GM23338 (cell line): Measurements from ENCODE around the gene LTA4H. TPM values are rescaled to one million over a fixed set of nuclear protein-coding genes. Genes with fewer than 3 reads are reported as not detected.

Experiments used
- ATAC-seq: fragments of 200-7000 bp; cut with Tn5 transposase; 3 replicates; pipeline ENCODE4 v1.9.1; 2020
- DNase-seq: peaks from one replicate; pipeline ENCODE4 v3.0.0-alpha.2; 2015; ENCODE audit warnings: low spot score
- H2AFZ ChIP-seq: fragments of 200-600 bp; sonication (generic); 2 replicates; pipeline ENCODE4 v1.8.0; 2016; ENCODE audit warnings: antibody characterized with exemption, mild to moderate bottlenecking, moderate library complexity
- H3F3A ChIP-seq: fragments of 200-600 bp; sonication (generic); replicated peaks from 2 replicates; pipeline ENCODE4 v1.8.0; 2017; ENCODE audit warnings: antibody characterized with exemption, mixed run types, low read depth
- H3K27ac ChIP-seq: fragments of 200-600 bp; sonication (generic); 2 replicates; pipeline ENCODE4 v1.6.1; 2016; ENCODE audit warnings: low read depth
- H3K27me3 ChIP-seq: fragments of 200-600 bp; sonication (generic); 2 replicates; pipeline ENCODE4 v1.8.0; 2016; ENCODE audit warnings: mild to moderate bottlenecking, mixed run types, moderate library complexity; ENCODE audit not compliant: insufficient read depth
- H3K36me3 ChIP-seq: fragments of 200-600 bp; sonication (generic); 2 replicates; pipeline ENCODE4 v1.8.0; 2016; ENCODE audit warnings: mild to moderate bottlenecking; ENCODE audit not compliant: insufficient read depth
- H3K4me1 ChIP-seq: fragments of 200-600 bp; sonication (generic); 2 replicates; pipeline ENCODE4 v1.8.0; 2016; ENCODE audit warnings: mild to moderate bottlenecking, moderate library complexity; ENCODE audit not compliant: insufficient read depth
- H3K4me2 ChIP-seq: fragments of 200-600 bp; sonication (generic); 2 replicates; pipeline ENCODE4 v1.7.1; 2017; ENCODE audit warnings: mixed run types
- H3K4me3 ChIP-seq: fragments of 200-600 bp; sonication (generic); 2 replicates; pipeline ENCODE4 v1.6.1; 2016; ENCODE audit warnings: mixed run types
- H3K79me2 ChIP-seq: fragments of 200-600 bp; sonication (generic); replicated peaks from 2 replicates; pipeline ENCODE4 v1.8.0; 2017; ENCODE audit warnings: mild to moderate bottlenecking; ENCODE audit not compliant: insufficient read depth
- H3K9me2 ChIP-seq: fragments of 200-600 bp; sonication (generic); 2 replicates; pipeline ENCODE4 v1.8.0; 2017; ENCODE audit not compliant: insufficient read depth
- H4K20me1 ChIP-seq: fragments of 200-600 bp; sonication (generic); replicated peaks from 2 replicates; pipeline ENCODE4 v1.8.0; 2017; ENCODE audit warnings: mild to moderate bottlenecking; ENCODE audit not compliant: insufficient read depth
- H3K27ac Mint-ChIP-seq: 2 replicates; pipeline ENCODE4 v1.8.0; 2020; ENCODE audit warnings: inconsistent platforms, mild to moderate bottlenecking, moderate library complexity, mixed read lengths
- H3K27me3 Mint-ChIP-seq: 3 replicates; pipeline ENCODE4 v1.8.0; 2022; ENCODE audit warnings: low read depth, mild to moderate bottlenecking, moderate library complexity, mixed read lengths, inconsistent platforms; ENCODE audit not compliant: insufficient read depth, poor library complexity
- H3K36me3 Mint-ChIP-seq: 3 replicates; pipeline ENCODE4 v1.8.0; 2021; ENCODE audit warnings: low read depth, mild to moderate bottlenecking, inconsistent platforms, moderate library complexity, mixed read lengths
- H3K4me1 Mint-ChIP-seq: 3 replicates; pipeline ENCODE4 v1.8.0; 2020; ENCODE audit warnings: mild to moderate bottlenecking, inconsistent platforms, mixed read lengths
- H3K4me3 Mint-ChIP-seq: 3 replicates; pipeline ENCODE4 v1.8.0; 2021; ENCODE audit warnings: moderate library complexity, mild to moderate bottlenecking, inconsistent platforms, mixed read lengths
- H3K9me3 Mint-ChIP-seq: 3 replicates; pipeline ENCODE4 v1.8.0; 2020; ENCODE audit warnings: moderate library complexity, mild to moderate bottlenecking, inconsistent platforms, mixed read lengths
- CTCF ChIP-seq, 2 experiments: fragments of 200-600 bp in 1 of 2; sonication (generic) in 1 of 2; conservative IDR thresholded peaks; 2 replicates each; pipeline versions ENCODE4 v1.5.1 to v1.6.1; 2016 to 2017; ENCODE audit warnings: antibody characterized with exemption in 2 of 2, low read depth in 2 of 2, mild to moderate bottlenecking in 2 of 2, moderate library complexity in 1 of 2
- ETS1 ChIP-seq: IDR thresholded peaks from 2 replicates; pipeline ENCODE4 v1.6.1; 2016; ENCODE audit warnings: antibody characterized with exemption
- EZH2 ChIP-seq: fragments of 200-600 bp; sonication (generic); IDR thresholded peaks from one replicate; pipeline ENCODE4 v1.8.0; 2017; ENCODE audit warnings: antibody characterized with exemption, mild to moderate bottlenecking, low read depth; ENCODE audit not compliant: unreplicated experiment
- JUNB ChIP-seq: IDR thresholded peaks from one replicate; pipeline ENCODE4 v1.6.1; 2016; ENCODE audit warnings: antibody characterized with exemption; ENCODE audit not compliant: unreplicated experiment
- POLR2AphosphoS5 ChIP-seq: IDR thresholded peaks from 2 replicates; pipeline ENCODE4 v1.6.1; 2016; ENCODE audit warnings: antibody characterized with exemption, low read depth
- REST ChIP-seq: IDR thresholded peaks from one replicate; pipeline ENCODE4 v1.6.1; 2018; ENCODE audit warnings: antibody characterized with exemption; ENCODE audit not compliant: unreplicated experiment
- ZNF331 ChIP-seq: fragments of 250-450 bp; sonication (Bioruptor Pico); IDR thresholded peaks from 2 replicates; pipeline ENCODE4 v1.5.0; 2020; ENCODE audit warnings: low read depth, mild to moderate bottlenecking, moderate library complexity
- polyA plus RNA-seq: library from polyadenylated mRNA; unstranded; fragments of >200 nt; fragmentation: Nextera tagmentation; extraction: Ambion mirVana; gene quantifications from 2 replicates; pipeline ENCODE4 v1.2.1, GENCODE V29; 2016
- total RNA-seq: library from RNA; depleted of rRNA; stranded (reverse); fragments of >200 nt; shearing (Covaris generic); gene quantifications from 2 replicates; pipeline ENCODE4 v1.2.3, GENCODE V29; 2014

The LTA4H gene
- total and polyA plus RNA-seq, 2 experiments from 2014 or later, result 84.4 to 189 TPM

GRCh38 chr12:95960241-95960640 is 75.1 kb downstream of the LTA4H start (continued):
- TF ChIP-seq ETS1, result no peak
- TF ChIP-seq JUNB, result no peak
- TF ChIP-seq ZNF331 (CRISPR knock-in tag), result no peak

- no peak overlapping the region for H3K4me3 ChIP-seq
- H3K27me3 Mint-ChIP-seq, result peaks cover 7% of the 10 kb centered on the region
- H3K79me2 ChIP-seq, result no peaks in the 10 kb centered on the region
- H2AFZ ChIP-seq, result no peak overlapping the region
- DNase-seq, result peak; percentile 63
- H3K4me1 Mint-ChIP-seq, result peaks cover 15% of the 10 kb centered on the region; the same call in 2 of the 3 replicates
- no peaks in the 10 kb centered on the region for H3F3A ChIP-seq
- TF ChIP-seq REST, result no peak
- no peak for TF ChIP-seq POLR2AphosphoS5
- TF ChIP-seq CTCF (conservative IDR thresholded peaks at IDR 0.05; ENCODE audit: low read depth in 2 of 2), result peak; percentile 51 to 66
- no peak for TF ChIP-seq EZH2
- H3K36me3 Mint-ChIP-seq, result no peaks in the 10 kb centered on the region
- H3K4me2 ChIP-seq, result no peak overlapping the region
- no peaks in the 10 kb centered on the region for H3K27me3 ChIP-seq
- peaks cover 5% of the 10 kb centered on the region; the same call in 1 of the 2 replicates for H3K4me1 ChIP-seq
- H4K20me1 ChIP-seq, result no peaks in the 10 kb centered on the region
- H3K9me2 ChIP-seq, result no peaks in the 10 kb centered on the region
- H3K4me3 Mint-ChIP-seq, result no peak overlapping the region
- peak; percentile 76 for ATAC-seq
- H3K27ac ChIP-seq, result no peak overlapping the region
- no peak overlapping the region for H3K27ac Mint-ChIP-seq
- no peaks in the 10 kb centered on the region for H3K9me3 Mint-ChIP-seq
- H3K36me3 ChIP-seq, result no peaks in the 10 kb centered on the region
Observed at GRCh38 chr12:95959107-95959506, 76.3 kb downstream of the LTA4H start.
